Activated effector memory CD4-positive, alpha-beta T cell treated with Interleukin-2 at 50 U/mL for 16 hours (primary cell): Measurements from ENCODE around the gene MAN2A2.

Experiments used
- DNase-seq: peaks from one replicate; pipeline ENCODE4 v3.0.0-alpha.2; 2020

The MAN2A2 gene

GRCh38 chr15:90947577-90948357 lies 44.7 kb downstream of the MAN2A2 start:
- DNase-seq, result no peak

- DNase-seq, result no peak
Measured at GRCh38 chr15:90948506-90948905, 45.4 kb downstream of the MAN2A2 start.

DNA sequence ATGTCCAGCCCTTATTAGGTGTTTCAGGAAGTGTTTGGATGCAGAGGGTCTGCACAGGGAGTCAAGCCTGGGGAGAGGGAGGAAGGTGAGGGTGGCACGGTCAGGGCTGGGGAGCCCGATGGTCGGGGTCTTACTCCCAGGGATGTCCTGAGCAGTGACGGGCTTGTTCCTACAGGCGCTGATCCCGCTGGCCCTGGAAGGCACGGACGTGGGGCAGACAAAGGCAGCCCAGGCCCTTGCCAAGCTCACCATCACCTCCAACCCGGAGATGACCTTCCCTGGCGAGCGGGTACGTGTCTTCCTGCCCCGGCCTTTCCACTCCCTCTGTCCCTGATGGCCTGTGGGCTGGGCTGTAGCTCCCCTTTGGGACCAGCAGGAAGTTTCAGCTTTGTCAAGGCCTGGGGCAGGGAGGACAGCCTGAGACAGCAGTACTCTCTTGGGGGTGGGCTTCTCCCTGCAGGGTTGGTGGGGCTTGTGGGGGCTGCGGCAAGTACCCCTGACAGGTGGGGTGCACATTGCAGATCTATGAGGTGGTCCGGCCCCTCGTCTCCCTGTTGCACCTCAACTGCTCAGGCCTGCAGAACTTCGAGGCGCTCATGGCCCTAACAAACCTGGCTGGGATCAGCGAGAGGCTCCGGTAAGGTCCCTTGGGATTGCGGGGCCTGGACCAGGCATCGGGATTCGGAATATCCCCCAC lies 47.0 kb downstream of the MAN2A2 start:
- no peak for DNase-seq

GRCh38 chr15:90950676-90951075 lies 47.6 kb downstream of the MAN2A2 start:
- no peak for DNase-seq

GRCh38 chr15:90952901-90953677 lies 50.0 kb downstream of the MAN2A2 start:
- no peak for DNase-seq

DNA sequence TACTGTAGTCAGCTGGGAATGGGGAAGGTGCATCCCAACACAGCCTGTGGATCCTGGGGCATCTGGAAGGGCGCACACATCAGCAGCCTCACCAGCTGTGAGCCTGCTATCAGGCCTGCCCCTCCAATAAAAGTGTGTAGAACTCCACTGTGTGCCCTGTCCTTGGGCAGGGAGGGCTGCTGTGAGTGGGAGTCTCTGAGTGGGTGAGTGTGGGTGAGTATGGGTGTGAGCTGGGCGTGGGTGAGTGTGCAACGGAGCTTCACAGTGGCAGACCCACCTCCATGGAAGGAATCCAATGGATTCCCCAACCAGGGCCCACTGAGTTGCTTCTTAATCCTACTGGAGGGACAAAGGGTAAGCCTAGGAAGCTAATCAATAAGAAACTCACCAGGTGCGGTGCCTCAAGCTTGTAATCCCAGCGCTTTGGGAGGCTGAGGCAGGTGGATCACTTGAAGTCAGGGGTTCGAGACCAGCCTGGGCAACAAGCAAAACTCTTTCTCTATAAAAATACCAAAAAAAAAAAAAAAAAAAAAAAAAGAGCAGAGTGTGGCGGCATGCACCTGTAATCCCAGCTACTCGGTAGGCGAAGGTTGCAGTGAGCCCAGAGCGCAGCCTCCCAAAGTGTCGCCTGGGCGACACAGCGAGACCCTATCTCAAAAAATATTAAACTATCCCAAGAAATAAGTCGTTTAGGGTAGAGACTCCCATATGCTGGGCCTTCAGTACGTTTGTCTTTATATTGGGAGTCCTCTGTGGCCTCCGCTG lies 51.0 kb downstream of the MAN2A2 start:
- DNase-seq, result no peak

GRCh38 chr15:90954712-90955623 lies 51.9 kb downstream of the MAN2A2 start, which contains the start of gene RCCD1:
RCCD1 (plus strand) TSS chr15:90954884; CDS start chr15:90956735, 1,851 bp downstream.
- peak; percentile 78 for DNase-seq

DNA sequence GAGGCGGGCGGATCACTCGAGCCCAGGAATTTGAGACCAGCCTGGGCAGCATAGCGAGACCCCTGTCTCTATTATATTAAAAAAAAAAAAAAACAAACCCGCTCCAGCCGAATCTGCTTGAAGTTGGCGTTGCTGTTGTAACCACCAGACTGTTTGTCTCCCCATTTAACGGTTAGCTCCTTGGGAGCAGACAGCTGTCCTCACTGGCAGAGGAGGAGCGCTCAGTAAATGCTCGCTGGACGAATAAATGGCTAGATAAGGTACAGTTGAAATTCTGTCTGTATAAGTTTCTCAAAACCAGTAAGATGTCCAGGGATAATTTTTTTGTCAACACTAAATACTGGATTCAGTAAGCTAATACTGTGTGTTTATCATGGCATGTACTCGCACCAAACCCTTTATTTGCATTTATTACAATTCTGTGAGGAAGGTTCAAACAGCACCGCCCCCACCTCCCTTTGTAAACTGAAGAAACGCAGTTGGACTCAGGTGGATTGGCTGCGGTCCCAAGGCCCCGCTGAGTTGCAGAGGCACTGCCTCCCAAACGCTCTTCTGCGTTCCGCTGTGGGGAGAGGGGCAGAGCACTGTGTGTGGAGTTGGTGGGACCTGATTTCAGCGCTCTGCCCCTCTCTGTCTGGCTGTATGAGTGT lies 52.6 kb downstream of the MAN2A2 start:
- no peak for DNase-seq

DNA sequence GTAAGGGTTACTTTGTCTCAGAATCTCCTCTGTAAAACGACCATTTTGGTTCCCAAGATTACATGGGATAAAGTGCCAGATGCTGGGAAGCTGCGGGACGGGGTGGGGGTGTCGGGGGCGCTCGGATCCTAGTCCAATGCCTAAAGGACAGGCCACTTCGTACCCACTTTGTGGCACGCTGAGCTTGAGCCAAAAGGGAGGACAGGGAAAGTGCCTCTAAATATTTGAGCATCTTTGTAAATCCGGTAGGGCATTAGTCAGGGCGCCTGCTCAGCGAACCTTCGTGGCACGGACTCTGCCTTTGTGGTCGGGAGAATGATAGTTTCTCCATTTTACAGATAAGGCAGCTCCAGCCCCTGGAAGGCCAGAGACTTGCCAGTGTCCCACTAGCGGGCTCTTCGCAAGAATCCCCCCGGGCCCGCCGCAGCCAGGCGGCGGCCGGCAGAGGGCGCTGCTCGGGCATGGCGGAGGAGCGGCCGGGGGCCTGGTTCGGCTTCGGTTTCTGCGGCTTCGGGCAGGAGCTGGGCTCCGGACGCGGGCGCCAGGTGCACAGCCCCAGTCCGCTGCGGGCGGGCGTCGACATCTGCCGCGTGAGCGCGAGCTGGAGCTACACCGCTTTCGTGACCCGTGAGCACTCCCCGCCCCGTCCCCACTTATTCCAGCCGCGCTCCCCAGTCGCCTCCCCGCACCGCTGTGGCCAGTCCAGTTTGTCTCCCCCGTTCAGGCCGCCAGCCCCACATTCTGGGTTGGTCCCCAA lies 53.4 kb downstream of the MAN2A2 start:
- peak; percentile 46 for DNase-seq

- DNase-seq, result no peak
Measured at GRCh38 chr15:90957031-90957790, 54.1 kb downstream of the MAN2A2 start.

- no peak for DNase-seq
Measured at GRCh38 chr15:90957791-90958190, 54.7 kb downstream of the MAN2A2 start.

GRCh38 chr15:90959028-90959595 lies 56.0 kb downstream of the MAN2A2 start:
- DNase-seq, result no peak

DNA sequence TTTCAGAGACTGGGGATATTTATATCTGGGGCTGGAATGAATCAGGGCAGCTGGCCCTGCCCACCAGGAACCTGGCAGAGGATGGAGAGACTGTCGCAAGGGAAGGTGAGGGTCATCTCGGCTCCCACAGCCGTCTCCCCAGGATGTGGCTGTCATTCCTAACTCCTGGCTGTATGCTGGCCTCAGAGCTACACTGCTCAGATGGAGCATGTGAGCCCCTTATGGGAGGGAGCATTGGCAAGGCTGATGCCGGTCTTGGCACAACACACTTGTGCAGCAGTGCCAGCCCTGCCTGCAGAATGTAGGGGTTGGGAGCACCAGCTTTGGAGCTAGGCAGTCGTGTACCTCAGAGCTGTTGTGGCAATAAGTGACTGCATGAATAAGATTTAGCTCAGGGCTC lies 56.8 kb downstream of the MAN2A2 start:
- no peak for DNase-seq

- DNase-seq, result no peak
Measured at GRCh38 chr15:90960298-90961091, 57.4 kb downstream of the MAN2A2 start.

- no peak for DNase-seq
Measured at GRCh38 chr15:90962021-90962420, 58.9 kb downstream of the MAN2A2 start.

- DNase-seq, result no peak
Measured at GRCh38 chr15:90966262-90966661, 63.2 kb downstream of the MAN2A2 start.

- DNase-seq, result no peak
Measured at GRCh38 chr15:90967206-90967605, 64.1 kb downstream of the MAN2A2 start.

DNA sequence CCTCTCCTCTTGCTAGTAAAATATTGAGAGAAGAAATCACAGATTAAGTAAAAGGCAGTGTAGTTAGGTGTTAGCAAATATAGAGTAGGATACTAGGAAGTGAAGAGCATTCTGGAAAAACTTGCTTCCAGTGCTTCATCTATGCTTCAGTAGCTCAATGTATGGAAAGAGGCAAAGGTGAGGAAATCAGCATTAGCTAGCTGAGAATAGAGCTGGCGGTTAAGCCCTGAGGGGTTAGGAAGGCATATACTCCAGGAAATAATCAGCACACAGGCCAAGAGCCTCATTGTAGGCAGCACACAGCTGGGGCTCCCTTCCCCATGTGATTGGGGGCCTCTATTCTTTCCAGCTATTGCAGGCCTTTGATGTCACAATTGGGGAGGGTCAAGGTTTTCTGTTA lies 65.3 kb downstream of the MAN2A2 start:
- DNase-seq, result no peak
